ENCODE results near the gene STK17A.

STK17A gene

GRCh38 chr7:43632746-43633145, 49.8 kb downstream of the STK17A start:
- TF ChIP-seq CTCF (IDR thresholded peaks at IDR 0.05; ENCODE audit: borderline replicate concordance, extremely low read depth, low read length, poor library complexity, severe bottlenecking) (no peak), EZH2 (IDR thresholded peaks at IDR 0.05; ENCODE audit: borderline replicate concordance, low read depth, low read length, severe bottlenecking) (no peak)
- Histone ChIP-seq H3K4me1 (ENCODE audit: insufficient read depth, low read length) (no peaks in the 10 kb centered on the region), H3K36me3 (ENCODE audit: insufficient read depth, low read length) (peaks cover 96% of the 10 kb centered on the region), H3K27me3 (ENCODE audit: insufficient read depth, low read length, poor library complexity) (no peaks in the 10 kb centered on the region), H2AFZ (ENCODE audit: low read depth, low read length) (no peak overlapping the region), H3K9ac (ENCODE audit: low read depth, low read length) (no peak overlapping the region), H3K4me3 (ENCODE audit: low read depth in 1 of 2, low read length in 2 of 2) (no peak overlapping the region), H4K20me1 (ENCODE audit: insufficient read depth, low read length) (peaks cover 39% of the 10 kb centered on the region; the same call in 1 of the 2 replicates), H3K9me3 (ENCODE audit: insufficient read depth, low read length, severe bottlenecking) (no peaks in the 10 kb centered on the region), H3K4me2 (ENCODE audit: insufficient read depth, low read length) (no peak overlapping the region), H3K79me2 (ENCODE audit: insufficient read depth, low read length) (peaks cover 77% of the 10 kb centered on the region), H3K27ac (ENCODE audit: low read length) (no peak overlapping the region)
- ATAC-seq (ENCODE audit: insufficient read depth, low read depth) (no peak), DNase-seq (no peak)

DNA sequence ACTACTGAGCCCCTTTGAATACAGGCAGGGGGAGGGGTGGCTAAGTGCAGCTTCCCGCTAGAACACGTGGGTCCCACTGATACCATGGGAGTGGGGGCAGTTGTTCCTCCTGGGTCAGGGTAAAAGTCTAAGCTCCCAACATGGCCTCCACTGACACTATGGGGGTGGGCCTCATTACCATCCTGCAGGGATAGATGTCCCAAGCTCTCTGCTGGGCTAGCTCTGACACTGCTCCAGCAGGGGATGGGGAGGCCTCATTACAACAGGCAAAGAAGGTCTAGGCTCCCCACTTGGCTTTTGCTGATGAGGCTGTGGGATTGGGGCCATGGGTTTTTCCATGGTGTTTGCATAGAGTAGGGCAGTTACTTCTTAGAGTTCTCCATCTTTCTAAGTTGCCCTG, 51.5 kb downstream of the STK17A start:
- H3K4me2 ChIP-seq (ENCODE audit: insufficient read depth, low read length), result no peak overlapping the region
- H3K4me3 ChIP-seq (ENCODE audit: low read depth in 1 of 2, low read length in 2 of 2), result no peak overlapping the region
- H3K79me2 ChIP-seq (ENCODE audit: insufficient read depth, low read length), result peaks cover 66% of the 10 kb centered on the region
- peaks cover 95% of the 10 kb centered on the region for H3K36me3 ChIP-seq (ENCODE audit: insufficient read depth, low read length)
- no peaks in the 10 kb centered on the region for H3K9me3 ChIP-seq (ENCODE audit: insufficient read depth, low read length, severe bottlenecking)
- no peaks in the 10 kb centered on the region for H3K4me1 ChIP-seq (ENCODE audit: insufficient read depth, low read length)
- H3K9ac ChIP-seq (ENCODE audit: low read depth, low read length), result no peak overlapping the region
- no peaks in the 10 kb centered on the region for H3K27me3 ChIP-seq (ENCODE audit: insufficient read depth, low read length, poor library complexity)
- no peak overlapping the region for H3K27ac ChIP-seq (ENCODE audit: low read length)
- TF ChIP-seq EZH2 (IDR thresholded peaks at IDR 0.05; ENCODE audit: borderline replicate concordance, low read depth, low read length, severe bottlenecking) (no peak), CTCF (IDR thresholded peaks at IDR 0.05; ENCODE audit: borderline replicate concordance, extremely low read depth, low read length, poor library complexity, severe bottlenecking) (no peak)
- DNase-seq, result no peak
- peak; percentile 27; the same call in 1 of the 3 replicates for ATAC-seq (ENCODE audit: insufficient read depth, low read depth)
- no peak overlapping the region for H2AFZ ChIP-seq (ENCODE audit: low read depth, low read length)
- peaks cover 29% of the 10 kb centered on the region; the same call in 1 of the 2 replicates for H4K20me1 ChIP-seq (ENCODE audit: insufficient read depth, low read length)

- no peaks in the 10 kb centered on the region for H3K9me3 ChIP-seq (ENCODE audit: insufficient read depth, low read length, severe bottlenecking)
- H3K27me3 ChIP-seq (ENCODE audit: insufficient read depth, low read length, poor library complexity), result no peaks in the 10 kb centered on the region
- no peak for ATAC-seq (ENCODE audit: insufficient read depth, low read depth)
- H3K4me2 ChIP-seq (ENCODE audit: insufficient read depth, low read length), result no peak overlapping the region
- H3K79me2 ChIP-seq (ENCODE audit: insufficient read depth, low read length), result peaks cover 57% of the 10 kb centered on the region
- no peak overlapping the region for H3K4me3 ChIP-seq (ENCODE audit: low read depth in 1 of 2, low read length in 2 of 2)
- H3K36me3 ChIP-seq (ENCODE audit: insufficient read depth, low read length), result peaks cover 96% of the 10 kb centered on the region
- H2AFZ ChIP-seq (ENCODE audit: low read depth, low read length), result no peak overlapping the region
- TF ChIP-seq EZH2 (IDR thresholded peaks at IDR 0.05; ENCODE audit: borderline replicate concordance, low read depth, low read length, severe bottlenecking), result no peak
- no peak for TF ChIP-seq CTCF (IDR thresholded peaks at IDR 0.05; ENCODE audit: borderline replicate concordance, extremely low read depth, low read length, poor library complexity, severe bottlenecking)
- H4K20me1 ChIP-seq (ENCODE audit: insufficient read depth, low read length), result peaks cover 40% of the 10 kb centered on the region; the same call in 1 of the 2 replicates
- no peak for DNase-seq
- H3K4me1 ChIP-seq (ENCODE audit: insufficient read depth, low read length), result no peaks in the 10 kb centered on the region
- H3K27ac ChIP-seq (ENCODE audit: low read length), result no peak overlapping the region
- no peak overlapping the region for H3K9ac ChIP-seq (ENCODE audit: low read depth, low read length)
Observed at GRCh38 chr7:43636093-43636492, 53.2 kb downstream of the STK17A start.
